Esophagus muscularis mucosa (tissue), 4 donors: ENCODE results near the gene LIMCH1. TPM values are rescaled to one million over a fixed set of nuclear protein-coding genes. Genes with fewer than 3 reads are reported as not detected.
A peak's percentile ranks its signal among the peaks of the same experiment; 100 is the strongest.
"Not testable (repeated sequence)": the region's sequence is repeated elsewhere in the genome, so short reads cannot be mapped to it uniquely, and the experiment has no call there.

Experiments
- DNase-seq: peaks from one replicate; pipeline ENCODE4 v3.0.0-alpha.2; 2017; ENCODE audit errors: extremely low spot score
- H3K27ac ChIP-seq, 4 donors: fragments of 200-600 bp; sonication (generic); replicated peaks in 1 of 4; 1 replicate in 3 of 4; 2 replicates in 1 of 4; pipeline ENCODE4 v1.5.1; 2016 to 2019; ENCODE audit warnings: mild to moderate bottlenecking in 1 of 4
- H3K27me3 ChIP-seq, 4 donors: fragments of 200-600 bp; sonication (generic); one replicate each; pipeline versions ENCODE4 v1.5.1 to v1.6.0; 2016 to 2019
- H3K36me3 ChIP-seq, 4 donors: fragments of 200-600 bp; sonication (generic); one replicate each; pipeline ENCODE4 v1.5.1; 2016 to 2019
- H3K4me1 ChIP-seq, 4 donors: fragments of 200-600 bp; sonication (generic); one replicate each; pipeline ENCODE4 v1.5.1; 2016 to 2019
- H3K4me3 ChIP-seq, 4 donors: fragments of 200-600 bp; sonication (generic); 1 replicate in 2 of 4; 2 replicates in 2 of 4; pipeline ENCODE4 v1.5.1; 2016 to 2019; ENCODE audit warnings: mild to moderate bottlenecking in 4 of 4, moderate library complexity in 1 of 4
- H3K9me3 ChIP-seq, 4 donors: fragments of 200-600 bp; sonication (generic); 1 replicate in 3 of 4; 2 replicates in 1 of 4; pipeline ENCODE4 v1.5.1; 2016 to 2019
- EP300 ChIP-seq: sonication (generic); formaldehyde crosslinking; IDR thresholded peaks from one replicate; pipeline ENCODE4 v1.6.1; 2017; ENCODE audit warnings: antibody characterized with exemption
- POLR2A ChIP-seq: fragments of 450-650 bp; IDR thresholded peaks from one replicate; pipeline ENCODE4 v1.6.1; 2017; ENCODE audit warnings: antibody characterized with exemption, moderate library complexity, mild to moderate bottlenecking, low read depth
- POLR2AphosphoS5 ChIP-seq, 2 donors: sonication (generic); formaldehyde crosslinking; IDR thresholded peaks; one replicate each; pipeline ENCODE4 v1.6.1; 2017; ENCODE audit warnings: antibody characterized with exemption in 2 of 2
- WGBS: methylation state at CpG from one replicate; pipeline ENCODE4 v1.1.5; 2018; 5-methylcytosine and 5-hydroxymethylcytosine counted together
- intact Hi-C: fragments of 100-400 bp; cut with DNase I; formaldehyde crosslinking; loops from one replicate; pipeline ENCODE4 v1.15.1; 2023
- total RNA-seq, 4 donors: library from RNA; depleted of rRNA; stranded (reverse); fragments of >200 nt; gene quantifications; one replicate each; pipeline versions ENCODE4 v1.1.0 to v1.2.1, GENCODE V29; 2016
- TF ChIP-seq, protein P1 (sequence below), 3 experiments: fragments of 200-600 bp in 2 of 3; fragments of 450-650 bp in 1 of 3; sonication (generic) in 2 of 3; IDR thresholded peaks; one replicate each; pipeline ENCODE4 v1.5.1; 2017 to 2019; ENCODE audit warnings: antibody characterized with exemption in 3 of 3, mild to moderate bottlenecking in 2 of 3, moderate library complexity in 1 of 3

Gene LIMCH1
- total RNA-seq, 4 donors from 2014 or later = 49.0 to 101 (median 72.1) TPM

GRCh38 chr4:41640906-41641305 is 102.9 kb downstream of the LIMCH1 start:
- Histone ChIP-seq H3K4me1 (peaks cover 10 to 22% (median 19%) of the 10 kb centered on the region in 4 donors), H3K27ac (no peak overlapping the region), H3K9me3 (no peaks in the 10 kb centered on the region), H3K36me3 (peaks cover 0 to 19% (median 0%) of the 10 kb centered on the region in 4 donors), H3K27me3 (no peaks in the 10 kb centered on the region), H3K4me3 (no peak overlapping the region)
- intact Hi-C loops = loop anchor here (5.0 kb wide), 2 partner anchors 279 to 359 kb away; no protein-coding TSS in a partner anchor
- no peak for TF ChIP-seq EP300
- TF ChIP-seq, protein P1, sequence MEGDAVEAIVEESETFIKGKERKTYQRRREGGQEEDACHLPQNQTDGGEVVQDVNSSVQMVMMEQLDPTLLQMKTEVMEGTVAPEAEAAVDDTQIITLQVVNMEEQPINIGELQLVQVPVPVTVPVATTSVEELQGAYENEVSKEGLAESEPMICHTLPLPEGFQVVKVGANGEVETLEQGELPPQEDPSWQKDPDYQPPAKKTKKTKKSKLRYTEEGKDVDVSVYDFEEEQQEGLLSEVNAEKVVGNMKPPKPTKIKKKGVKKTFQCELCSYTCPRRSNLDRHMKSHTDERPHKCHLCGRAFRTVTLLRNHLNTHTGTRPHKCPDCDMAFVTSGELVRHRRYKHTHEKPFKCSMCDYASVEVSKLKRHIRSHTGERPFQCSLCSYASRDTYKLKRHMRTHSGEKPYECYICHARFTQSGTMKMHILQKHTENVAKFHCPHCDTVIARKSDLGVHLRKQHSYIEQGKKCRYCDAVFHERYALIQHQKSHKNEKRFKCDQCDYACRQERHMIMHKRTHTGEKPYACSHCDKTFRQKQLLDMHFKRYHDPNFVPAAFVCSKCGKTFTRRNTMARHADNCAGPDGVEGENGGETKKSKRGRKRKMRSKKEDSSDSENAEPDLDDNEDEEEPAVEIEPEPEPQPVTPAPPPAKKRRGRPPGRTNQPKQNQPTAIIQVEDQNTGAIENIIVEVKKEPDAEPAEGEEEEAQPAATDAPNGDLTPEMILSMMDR (IDR thresholded peaks at IDR 0.05) = no peak
- DNase-seq = no peak
- WGBS = 85% methylated on average over 6 of the region's 6 CpGs

- not testable (repeated sequence) for H3K4me3 ChIP-seq, H3K9me3 ChIP-seq, DNase-seq, H3K27me3 ChIP-seq, H3K27ac ChIP-seq
- 93% methylated on average over 1 of the region's 1 CpG for WGBS
- peaks cover 7 to 31% (median 10%) of the 10 kb centered on the region in 4 donors for H3K36me3 ChIP-seq
- peaks cover 10 to 22% (median 20%) of the 10 kb centered on the region in 4 donors for H3K4me1 ChIP-seq
- intact Hi-C loops = loop anchor here (5.0 kb wide), 2 partner anchors 280 to 360 kb away; no protein-coding TSS in a partner anchor
These were observed 104.8 kb downstream of the LIMCH1 start for GRCh38 chr4:41642746-41643145.

- Histone ChIP-seq H3K9me3 (no peaks in the 10 kb centered on the region), H3K27me3 (no peaks in the 10 kb centered on the region), H3K27ac (no peak overlapping the region), H3K4me1 (peaks cover 10 to 27% (median 23%) of the 10 kb centered on the region in 4 donors), H3K4me3 (no peak overlapping the region), H3K36me3 (peaks cover 7 to 36% (median 10%) of the 10 kb centered on the region in 4 donors)
- TF ChIP-seq POLR2AphosphoS5 (IDR thresholded peaks at IDR 0.05) = no peak
- TF ChIP-seq, protein P1 (IDR thresholded peaks at IDR 0.05) = no peak
- no peak for TF ChIP-seq POLR2A
- TF ChIP-seq EP300 = no peak
- intact Hi-C loops = loop anchor here (5.0 kb wide), 2 partner anchors 281 to 361 kb away; no protein-coding TSS in a partner anchor
- DNase-seq = no peak
These were observed 105.4 kb downstream of the LIMCH1 start for GRCh38 chr4:41643331-41643730.

DNA sequence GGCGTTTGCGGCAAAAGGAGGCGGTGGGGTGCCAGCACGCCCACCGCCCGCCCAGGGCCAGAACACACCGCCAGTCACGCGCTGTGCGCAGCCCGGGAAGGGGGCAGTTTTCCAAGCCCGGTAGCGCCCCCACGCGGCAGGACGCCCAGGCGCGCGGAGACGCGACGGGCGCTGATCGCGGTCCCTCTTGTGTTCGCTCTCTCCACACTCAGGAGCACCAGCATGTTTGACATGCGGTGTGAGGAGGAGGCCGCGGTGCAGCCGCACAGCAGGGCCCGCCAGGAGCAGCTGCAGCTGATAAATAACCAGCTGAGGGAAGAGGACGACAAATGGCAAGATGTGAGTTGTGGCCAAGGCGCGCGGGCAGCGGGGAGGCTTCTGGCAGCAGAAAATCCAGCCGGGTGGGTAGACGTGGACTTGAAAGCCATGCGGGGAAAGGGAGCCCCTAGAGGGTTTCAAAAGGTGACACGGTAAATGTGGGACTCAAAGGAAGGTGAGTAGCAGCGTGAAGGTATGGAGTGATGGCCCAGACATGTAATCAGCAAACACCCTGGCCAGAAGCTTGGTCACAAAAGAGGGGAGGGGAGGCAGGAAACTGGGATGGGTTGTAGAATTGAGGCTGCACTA is 106.4 kb downstream of the LIMCH1 start:
- Histone ChIP-seq H3K27me3 (no peaks in the 10 kb centered on the region), H3K4me3 (peak overlapping the region; percentile 12 to 44 (median 32)), H3K27ac (no peak overlapping the region), H3K9me3 (no peaks in the 10 kb centered on the region), H3K4me1 (peaks cover 10 to 32% (median 26%) of the 10 kb centered on the region in 4 donors), H3K36me3 (peaks cover 7 to 47% (median 10%) of the 10 kb centered on the region in 4 donors)
- TF ChIP-seq POLR2A (no peak), EP300 (no peak), POLR2AphosphoS5 (IDR thresholded peaks at IDR 0.05) (peak; percentile 39 to 69)
- TF ChIP-seq, protein P1 (IDR thresholded peaks at IDR 0.05) = peak; percentile 87 to 95 (median 93)
- 15% methylated on average over 25 of the region's 41 CpGs for WGBS
- intact Hi-C loops = loop anchor here (5.0 kb wide), 2 partner anchors 282 to 362 kb away; no protein-coding TSS in a partner anchor
- peak; percentile 96 for DNase-seq

DNA sequence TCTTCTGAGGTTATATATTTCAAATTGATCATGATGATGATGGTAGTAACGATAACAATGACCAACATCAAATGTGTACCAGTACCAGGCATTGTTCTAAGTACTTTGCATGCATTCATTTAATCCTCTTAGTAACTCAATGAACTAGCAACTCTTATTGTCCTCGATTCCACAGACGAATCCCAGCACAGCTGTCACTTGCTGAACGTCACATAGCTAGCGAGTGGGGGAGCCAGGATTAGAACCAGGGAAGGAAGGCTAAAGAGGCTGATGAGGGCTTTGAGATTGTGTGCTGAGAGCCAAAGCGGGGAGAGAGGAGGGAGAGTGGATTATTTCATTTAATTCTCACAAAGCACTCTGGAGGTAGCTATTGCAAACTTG is 106.9 kb downstream of the LIMCH1 start:
- peaks cover 10 to 32% (median 26%) of the 10 kb centered on the region in 4 donors for H3K4me1 ChIP-seq
- peaks cover 7 to 52% (median 10%) of the 10 kb centered on the region in 4 donors for H3K36me3 ChIP-seq
- H3K27me3 ChIP-seq = no peaks in the 10 kb centered on the region
- H3K4me3 ChIP-seq = no peak overlapping the region
- TF ChIP-seq POLR2A (no peak), EP300 (no peak), POLR2AphosphoS5 (IDR thresholded peaks at IDR 0.05) (no peak)
- TF ChIP-seq, protein P1 (IDR thresholded peaks at IDR 0.05) = no peak
- 90% methylated on average over 6 of the region's 6 CpGs for WGBS
- no peak for DNase-seq
- no peak overlapping the region for H3K27ac ChIP-seq
- intact Hi-C loops = loop anchor here (5.0 kb wide), 2 partner anchors 283 to 363 kb away; no protein-coding TSS in a partner anchor
- H3K9me3 ChIP-seq = no peaks in the 10 kb centered on the region
